Neural crest cell (in vitro differentiated cells): ENCODE measurements around the gene PPP1R14C. TPM values are rescaled to one million over a fixed set of nuclear protein-coding genes. Genes with fewer than 3 reads are reported as not detected.

Source experiments
- DNase-seq: peaks from one replicate; pipeline ENCODE4 v3.0.0; 2021; ENCODE audit warnings: low read depth, mixed read lengths, low spot score
- H3K27ac Mint-ChIP-seq: one replicate; pipeline ENCODE4 v1.8.0; 2021; ENCODE audit warnings: mild to moderate bottlenecking, mixed read lengths; ENCODE audit not compliant: unreplicated experiment
- H3K27me3 Mint-ChIP-seq: 2 replicates; pipeline ENCODE4 v1.8.0; 2021; ENCODE audit warnings: low read depth, mild to moderate bottlenecking, mixed read lengths
- H3K36me3 Mint-ChIP-seq: 2 replicates; pipeline ENCODE4 v1.8.0; 2021; ENCODE audit warnings: low read depth, mild to moderate bottlenecking, mixed read lengths
- H3K4me1 Mint-ChIP-seq: 2 replicates; pipeline ENCODE4 v1.8.0; 2021; ENCODE audit warnings: mixed read lengths
- H3K4me3 Mint-ChIP-seq: one replicate; pipeline ENCODE4 v1.8.0; 2021; ENCODE audit warnings: mild to moderate bottlenecking, mixed read lengths
- H3K9me3 Mint-ChIP-seq: 2 replicates; pipeline ENCODE4 v1.8.0; 2021; ENCODE audit warnings: mixed read lengths
- total RNA-seq: library from RNA; stranded (reverse); gene quantifications from 2 replicates; pipeline ENCODE4 v1.2.1, GENCODE V29; 2021
- TF ChIP-seq, protein P1 (sequence below): fragments of 200-600 bp; sonication (generic); conservative IDR thresholded peaks from 2 replicates; pipeline ENCODE4 v1.5.0; 2021; ENCODE audit warnings: antibody characterized with exemption, mild to moderate bottlenecking

The PPP1R14C gene
- total RNA-seq, 1 donor from 2014 or later, result 7.3 TPM

DNA sequence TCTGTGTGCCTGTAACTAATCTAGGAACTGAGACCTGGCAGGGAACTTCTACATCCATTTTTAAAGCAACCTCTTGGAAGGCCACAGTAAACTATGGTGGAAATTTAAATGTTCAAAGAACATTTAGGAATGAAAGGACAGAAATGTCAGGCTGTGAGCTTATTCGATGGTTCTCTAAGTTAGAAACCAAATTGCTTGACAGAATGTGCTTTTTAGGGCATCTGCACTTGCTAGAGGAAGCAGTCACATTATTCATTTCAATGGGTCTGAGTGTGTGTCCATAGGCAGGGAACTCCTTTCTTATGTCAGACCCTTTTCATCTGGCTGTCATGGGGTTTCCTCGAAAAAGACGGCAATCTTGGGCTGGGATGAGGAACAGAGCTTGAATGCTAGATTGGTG, 84.4 kb downstream of the PPP1R14C start:
- TF ChIP-seq, protein P1, sequence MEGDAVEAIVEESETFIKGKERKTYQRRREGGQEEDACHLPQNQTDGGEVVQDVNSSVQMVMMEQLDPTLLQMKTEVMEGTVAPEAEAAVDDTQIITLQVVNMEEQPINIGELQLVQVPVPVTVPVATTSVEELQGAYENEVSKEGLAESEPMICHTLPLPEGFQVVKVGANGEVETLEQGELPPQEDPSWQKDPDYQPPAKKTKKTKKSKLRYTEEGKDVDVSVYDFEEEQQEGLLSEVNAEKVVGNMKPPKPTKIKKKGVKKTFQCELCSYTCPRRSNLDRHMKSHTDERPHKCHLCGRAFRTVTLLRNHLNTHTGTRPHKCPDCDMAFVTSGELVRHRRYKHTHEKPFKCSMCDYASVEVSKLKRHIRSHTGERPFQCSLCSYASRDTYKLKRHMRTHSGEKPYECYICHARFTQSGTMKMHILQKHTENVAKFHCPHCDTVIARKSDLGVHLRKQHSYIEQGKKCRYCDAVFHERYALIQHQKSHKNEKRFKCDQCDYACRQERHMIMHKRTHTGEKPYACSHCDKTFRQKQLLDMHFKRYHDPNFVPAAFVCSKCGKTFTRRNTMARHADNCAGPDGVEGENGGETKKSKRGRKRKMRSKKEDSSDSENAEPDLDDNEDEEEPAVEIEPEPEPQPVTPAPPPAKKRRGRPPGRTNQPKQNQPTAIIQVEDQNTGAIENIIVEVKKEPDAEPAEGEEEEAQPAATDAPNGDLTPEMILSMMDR, result no peak
- H3K4me3 Mint-ChIP-seq, result no peak overlapping the region
- no peak overlapping the region for H3K27ac Mint-ChIP-seq
- H3K9me3 Mint-ChIP-seq, result no peaks in the 10 kb centered on the region
- no peaks in the 10 kb centered on the region for H3K36me3 Mint-ChIP-seq
- H3K4me1 Mint-ChIP-seq, result peaks cover 24% of the 10 kb centered on the region
- no peaks in the 10 kb centered on the region for H3K27me3 Mint-ChIP-seq
- no peak for DNase-seq

- Mint-ChIP-seq H3K9me3 (peaks cover 6% of the 10 kb centered on the region), H3K36me3 (no peaks in the 10 kb centered on the region), H3K27ac (peak overlapping the region; percentile 36), H3K27me3 (no peaks in the 10 kb centered on the region), H3K4me1 (peaks cover 24% of the 10 kb centered on the region), H3K4me3 (no peak overlapping the region)
- no peak for DNase-seq
- TF ChIP-seq, protein P1, result no peak
Measured at GRCh38 chr6:150228072-150228733, 85.4 kb downstream of the PPP1R14C start.

GRCh38 chr6:150229436-150230163, 86.8 kb downstream of the PPP1R14C start:
- Mint-ChIP-seq H3K27me3 (no peaks in the 10 kb centered on the region), H3K36me3 (no peaks in the 10 kb centered on the region), H3K9me3 (peaks cover 6% of the 10 kb centered on the region), H3K27ac (no peak overlapping the region), H3K4me1 (peaks cover 24% of the 10 kb centered on the region), H3K4me3 (no peak overlapping the region)
- TF ChIP-seq, protein P1, result no peak
- no peak for DNase-seq

DNA sequence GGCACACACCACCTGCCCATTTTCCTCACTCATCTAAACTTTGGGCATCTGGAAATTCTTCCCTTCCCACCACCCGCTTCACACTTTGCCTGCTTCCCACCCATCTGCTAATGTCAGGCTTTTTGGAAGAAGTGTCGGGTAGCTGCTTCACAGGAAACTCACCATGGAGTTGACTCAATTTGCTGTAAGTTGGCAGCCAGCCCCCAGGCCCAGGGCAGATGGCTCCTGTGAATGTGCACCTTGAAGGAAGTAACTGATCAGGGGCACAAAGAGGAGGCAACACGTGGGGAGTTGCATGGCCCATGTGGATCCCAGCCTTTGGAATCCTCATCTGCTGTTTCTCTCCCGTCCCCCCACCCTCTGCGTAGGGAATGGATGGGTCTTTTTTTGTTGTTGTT, 87.3 kb downstream of the PPP1R14C start:
- Mint-ChIP-seq H3K4me1 (peaks cover 24% of the 10 kb centered on the region), H3K9me3 (peaks cover 6% of the 10 kb centered on the region), H3K36me3 (no peaks in the 10 kb centered on the region), H3K27ac (no peak overlapping the region), H3K4me3 (no peak overlapping the region), H3K27me3 (no peaks in the 10 kb centered on the region)
- TF ChIP-seq, protein P1, result no peak
- DNase-seq, result no peak

GRCh38 chr6:150230832-150231524, 88.1 kb downstream of the PPP1R14C start:
- no peaks in the 10 kb centered on the region for H3K36me3 Mint-ChIP-seq
- H3K27me3 Mint-ChIP-seq, result no peaks in the 10 kb centered on the region
- peaks cover 25% of the 10 kb centered on the region for H3K4me1 Mint-ChIP-seq
- peaks cover 6% of the 10 kb centered on the region for H3K9me3 Mint-ChIP-seq
- H3K27ac Mint-ChIP-seq, result peak overlapping the region; percentile 58
- DNase-seq, result no peak
- no peak overlapping the region for H3K4me3 Mint-ChIP-seq
- TF ChIP-seq, protein P1, result no peak
